Measurements from ENCODE around the gene SYNGR2. TPM values are rescaled to one million over a fixed set of nuclear protein-coding genes. Genes with fewer than 3 reads are reported as not detected.

Gene SYNGR2
- total RNA-seq, 2 donors from 2014 or later = 256 to 395 TPM

DNA sequence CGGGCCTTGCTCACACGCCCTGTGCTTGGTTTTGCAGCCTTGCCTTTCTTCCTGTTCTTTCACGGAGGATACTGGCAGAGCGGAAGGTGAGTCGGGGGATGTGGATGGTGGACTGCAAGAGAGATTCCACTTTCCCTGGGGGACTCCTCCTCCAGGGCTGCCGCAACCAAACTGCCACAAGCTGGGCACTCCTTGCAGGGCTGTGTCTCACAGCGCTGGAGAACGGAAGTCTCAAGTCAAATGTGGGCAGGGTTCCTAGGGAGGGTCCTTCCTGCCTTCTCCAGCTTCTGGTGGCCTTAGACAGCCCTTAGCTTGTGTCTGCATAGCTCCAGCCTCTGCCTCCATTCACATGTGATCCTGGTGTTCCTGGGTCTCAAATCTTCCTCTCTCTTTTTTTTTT lies 34.3 kb downstream of the SYNGR2 start:
- no peak overlapping the region for H3K9ac ChIP-seq (ENCODE audit: low read depth in 2 of 2, low read length in 2 of 2)
- H3K4me3 ChIP-seq = no peak overlapping the region
- H3K27ac ChIP-seq = no peak overlapping the region
- peaks cover 4% of the 10 kb centered on the region for H3K4me1 ChIP-seq
- intact Hi-C loops (cut with DNase I) = no loop called here
- H3K36me3 ChIP-seq = no peaks in the 10 kb centered on the region
- no peaks in the 10 kb centered on the region for H3K27me3 ChIP-seq
- no peaks in the 10 kb centered on the region for H3K9me3 ChIP-seq
- no peak for DNase-seq
- TF ChIP-seq CTCF (IDR thresholded peaks at IDR 0.05) = no peak

DNA sequence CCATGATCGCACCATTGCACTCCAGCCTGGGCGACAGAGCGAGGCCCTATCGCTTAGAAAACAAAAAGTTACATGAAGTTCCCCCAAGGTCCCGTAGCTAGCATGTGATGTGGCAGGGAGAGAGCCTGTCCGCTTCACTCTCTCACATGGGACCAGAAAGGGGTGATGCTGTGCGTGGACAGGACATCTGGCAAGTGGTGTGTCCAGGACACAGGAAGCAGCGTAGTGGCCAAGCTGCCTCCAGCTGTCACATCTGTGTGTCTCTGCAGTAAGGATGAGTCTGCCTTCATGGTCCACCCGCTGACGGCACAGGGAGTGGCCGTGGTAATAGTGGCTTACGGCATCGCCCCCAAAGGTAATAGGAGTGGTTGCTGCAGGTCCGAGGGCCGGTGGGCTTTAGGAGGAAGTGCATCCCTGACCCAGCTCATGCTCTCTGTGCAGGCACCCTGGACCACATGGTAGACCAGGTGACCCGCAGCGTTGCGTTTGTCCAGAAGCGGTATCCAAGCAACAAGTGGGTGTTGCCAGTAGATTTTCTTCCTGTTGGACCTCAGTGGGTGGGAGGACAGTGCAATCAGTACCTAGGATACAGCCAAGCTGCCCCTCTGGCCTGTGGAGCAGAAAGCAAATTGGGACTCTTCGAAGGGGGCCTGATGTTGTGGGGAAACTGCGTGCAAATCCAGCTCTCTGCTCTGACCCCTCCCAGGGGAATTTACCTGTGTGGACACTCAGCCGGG lies 36.2 kb downstream of the SYNGR2 start:
- Histone ChIP-seq H3K27ac (no peak overlapping the region), H3K9ac (ENCODE audit: low read depth in 2 of 2, low read length in 2 of 2) (no peak overlapping the region), H3K36me3 (no peaks in the 10 kb centered on the region), H3K9me3 (no peaks in the 10 kb centered on the region), H3K27me3 (no peaks in the 10 kb centered on the region), H3K4me1 (peaks cover 3% of the 10 kb centered on the region), H3K4me3 (no peak overlapping the region)
- intact Hi-C loops (cut with DNase I) = no loop called here
- DNase-seq = no peak
- TF ChIP-seq CTCF (IDR thresholded peaks at IDR 0.05) = no peak

GRCh38 chr17:78205124-78205775 lies 36.9 kb downstream of the SYNGR2 start:
- Histone ChIP-seq H3K36me3 (no peaks in the 10 kb centered on the region), H3K4me3 (no peak overlapping the region), H3K27ac (no peak overlapping the region), H3K27me3 (no peaks in the 10 kb centered on the region), H3K4me1 (no peaks in the 10 kb centered on the region), H3K9me3 (no peaks in the 10 kb centered on the region), H3K9ac (ENCODE audit: low read depth in 2 of 2, low read length in 2 of 2) (no peak overlapping the region)
- no peak for DNase-seq
- no peak for TF ChIP-seq CTCF (IDR thresholded peaks at IDR 0.05)
- intact Hi-C loops (cut with DNase I) = no loop called here

DNA sequence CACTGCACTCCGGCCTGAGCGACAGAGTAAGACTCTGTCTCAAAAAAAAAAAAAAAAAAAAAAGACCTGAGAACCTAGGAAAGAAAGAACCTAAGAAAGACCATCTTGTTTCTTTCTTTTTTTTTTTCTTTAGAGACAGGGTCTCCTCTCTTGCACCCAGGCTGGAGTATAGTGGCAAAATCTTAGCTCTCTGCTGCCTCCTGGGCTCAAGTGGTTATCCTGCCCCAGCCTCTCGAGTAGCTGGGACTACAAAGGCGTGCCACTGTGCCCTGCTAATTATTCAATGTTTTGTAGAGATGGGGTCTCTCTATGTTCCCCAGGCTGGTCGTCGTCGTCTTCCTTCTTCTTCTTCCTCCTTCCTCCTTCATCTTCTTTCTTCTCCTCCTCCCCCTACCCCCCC lies 37.9 kb downstream of the SYNGR2 start:
- Histone ChIP-seq H3K9me3 (no peaks in the 10 kb centered on the region), H3K36me3 (no peaks in the 10 kb centered on the region), H3K4me1 (no peaks in the 10 kb centered on the region), H3K27me3 (no peaks in the 10 kb centered on the region), H3K9ac (ENCODE audit: low read depth in 2 of 2, low read length in 2 of 2) (no peak overlapping the region), H3K27ac (no peak overlapping the region), H3K4me3 (no peak overlapping the region)
- intact Hi-C loops (cut with DNase I) = no loop called here
- TF ChIP-seq CTCF (IDR thresholded peaks at IDR 0.05) = no peak
- no peak for DNase-seq

DNA sequence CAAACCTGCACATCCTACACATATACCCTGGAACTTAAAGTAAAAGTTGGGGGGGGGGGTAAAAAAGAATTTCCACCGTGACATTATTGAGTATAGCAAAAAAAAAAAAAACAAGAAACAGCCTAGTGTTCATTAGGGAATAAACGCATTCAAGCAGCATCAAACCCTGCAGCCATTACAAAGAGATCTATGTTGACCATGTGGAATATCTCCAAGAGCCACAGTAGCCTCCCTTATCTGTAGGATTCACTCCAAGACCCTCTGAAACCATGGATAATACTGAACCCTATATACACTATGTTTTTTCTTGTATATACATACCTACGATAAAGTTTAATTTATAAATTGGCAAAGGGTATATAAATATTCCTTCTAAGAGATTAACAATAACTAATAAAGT lies 40.1 kb downstream of the SYNGR2 start:
- Histone ChIP-seq H3K27me3 (no peaks in the 10 kb centered on the region), H3K4me3 (no peak overlapping the region), H3K9me3 (no peaks in the 10 kb centered on the region), H3K4me1 (no peaks in the 10 kb centered on the region), H3K27ac (no peak overlapping the region), H3K36me3 (no peaks in the 10 kb centered on the region), H3K9ac (ENCODE audit: low read depth in 2 of 2, low read length in 2 of 2) (no peak overlapping the region)
- intact Hi-C loops (cut with DNase I) = no loop called here
- TF ChIP-seq CTCF (IDR thresholded peaks at IDR 0.05) = no peak
- DNase-seq = no peak
